Measurements from ENCODE around the gene MED10. TPM values are rescaled to one million over a fixed set of nuclear protein-coding genes. Genes with fewer than 3 reads are reported as not detected.
"Not testable (repeated sequence)": the region's sequence is repeated elsewhere in the genome, so short reads cannot be mapped to it uniquely, and the experiment has no call there.

Gene MED10
- polyA plus RNA-seq, 1 experiment: 36.6 TPM

DNA sequence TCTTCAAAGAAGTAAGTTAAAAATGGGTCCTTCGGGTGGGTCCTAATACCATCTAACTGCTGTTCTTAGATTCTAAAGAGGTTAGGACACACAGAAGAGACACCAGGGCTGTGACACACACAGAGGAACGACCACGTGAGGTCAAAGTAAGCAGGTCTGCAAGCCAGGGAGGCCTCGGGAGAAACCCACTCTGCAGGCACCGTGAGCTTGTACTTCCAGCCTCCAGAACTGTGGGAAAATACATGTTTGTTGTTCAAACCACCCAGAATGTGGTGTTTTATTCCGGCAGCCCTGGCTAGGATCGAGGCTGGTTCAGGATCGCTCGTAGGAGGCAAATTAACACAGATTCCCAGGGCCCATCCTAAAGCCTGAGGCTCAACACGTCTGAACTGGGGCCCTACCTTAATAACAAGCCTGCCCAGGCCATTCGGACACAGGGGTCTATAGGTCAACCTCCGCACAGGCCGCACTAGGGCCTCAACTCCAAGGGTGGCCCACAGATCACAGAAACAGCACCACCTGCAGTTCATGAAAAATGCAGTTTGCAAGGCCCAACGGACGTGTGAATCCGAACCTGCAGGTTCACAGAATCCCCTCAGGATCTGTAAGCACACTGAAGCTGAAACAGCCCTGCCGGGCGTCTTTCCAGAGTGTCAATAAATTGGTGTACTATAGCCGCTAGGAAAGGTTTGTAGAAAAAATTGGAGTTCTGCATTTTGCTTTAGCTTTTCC, 7.1 kb downstream of the MED10 start:
- no peak for DNase-seq (ENCODE audit: low read depth)
- Histone ChIP-seq H3K27me3 (ENCODE audit: control insufficient read depth, insufficient read depth, low read length) (no peaks in the 10 kb centered on the region), H3K36me3 (ENCODE audit: control insufficient read depth, insufficient read depth, low read length) (peaks cover 38% of the 10 kb centered on the region), H3K4me3 (ENCODE audit: low read depth, low read length) (no peak overlapping the region)
- TF ChIP-seq, protein P1, sequence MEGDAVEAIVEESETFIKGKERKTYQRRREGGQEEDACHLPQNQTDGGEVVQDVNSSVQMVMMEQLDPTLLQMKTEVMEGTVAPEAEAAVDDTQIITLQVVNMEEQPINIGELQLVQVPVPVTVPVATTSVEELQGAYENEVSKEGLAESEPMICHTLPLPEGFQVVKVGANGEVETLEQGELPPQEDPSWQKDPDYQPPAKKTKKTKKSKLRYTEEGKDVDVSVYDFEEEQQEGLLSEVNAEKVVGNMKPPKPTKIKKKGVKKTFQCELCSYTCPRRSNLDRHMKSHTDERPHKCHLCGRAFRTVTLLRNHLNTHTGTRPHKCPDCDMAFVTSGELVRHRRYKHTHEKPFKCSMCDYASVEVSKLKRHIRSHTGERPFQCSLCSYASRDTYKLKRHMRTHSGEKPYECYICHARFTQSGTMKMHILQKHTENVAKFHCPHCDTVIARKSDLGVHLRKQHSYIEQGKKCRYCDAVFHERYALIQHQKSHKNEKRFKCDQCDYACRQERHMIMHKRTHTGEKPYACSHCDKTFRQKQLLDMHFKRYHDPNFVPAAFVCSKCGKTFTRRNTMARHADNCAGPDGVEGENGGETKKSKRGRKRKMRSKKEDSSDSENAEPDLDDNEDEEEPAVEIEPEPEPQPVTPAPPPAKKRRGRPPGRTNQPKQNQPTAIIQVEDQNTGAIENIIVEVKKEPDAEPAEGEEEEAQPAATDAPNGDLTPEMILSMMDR (IDR thresholded peaks at IDR 0.05; ENCODE audit: insufficient read depth, low read depth, low read length): no peak
- POLR2A ChIA-PET: no interaction called here
- CTCF ChIA-PET: interaction anchor here (1.2 kb wide), 1 partner anchor 206 kb away, joined by 3 read pairs; no protein-coding TSS in a partner anchor

DNA sequence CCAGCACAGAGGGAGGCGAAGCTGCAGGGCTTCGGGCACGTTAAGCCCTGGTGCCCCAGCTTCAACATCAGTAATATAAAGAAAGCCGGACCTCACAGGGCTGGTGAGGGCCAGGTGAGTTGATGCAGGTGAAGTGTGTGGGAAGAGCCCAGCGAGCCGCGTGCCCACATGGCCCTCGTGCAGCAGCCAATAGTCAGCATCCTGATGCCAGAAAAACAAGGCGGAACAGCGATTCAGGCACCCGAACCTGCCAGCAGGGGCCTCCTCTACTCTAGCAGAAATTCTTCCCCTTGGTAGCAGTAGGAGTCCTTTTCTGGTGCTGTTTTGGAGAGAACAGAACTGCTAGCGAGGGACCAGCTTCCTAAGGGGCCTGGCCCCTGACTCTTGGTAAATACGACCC, 7.8 kb downstream of the MED10 start:
- H3K36me3 ChIP-seq (ENCODE audit: control insufficient read depth, insufficient read depth, low read length): peaks cover 34% of the 10 kb centered on the region
- ChIA-PET CTCF (interaction anchor here (1.2 kb wide), 1 partner anchor 207 kb away, joined by 3 read pairs; no protein-coding TSS in a partner anchor), POLR2A (no interaction called here)

DNA sequence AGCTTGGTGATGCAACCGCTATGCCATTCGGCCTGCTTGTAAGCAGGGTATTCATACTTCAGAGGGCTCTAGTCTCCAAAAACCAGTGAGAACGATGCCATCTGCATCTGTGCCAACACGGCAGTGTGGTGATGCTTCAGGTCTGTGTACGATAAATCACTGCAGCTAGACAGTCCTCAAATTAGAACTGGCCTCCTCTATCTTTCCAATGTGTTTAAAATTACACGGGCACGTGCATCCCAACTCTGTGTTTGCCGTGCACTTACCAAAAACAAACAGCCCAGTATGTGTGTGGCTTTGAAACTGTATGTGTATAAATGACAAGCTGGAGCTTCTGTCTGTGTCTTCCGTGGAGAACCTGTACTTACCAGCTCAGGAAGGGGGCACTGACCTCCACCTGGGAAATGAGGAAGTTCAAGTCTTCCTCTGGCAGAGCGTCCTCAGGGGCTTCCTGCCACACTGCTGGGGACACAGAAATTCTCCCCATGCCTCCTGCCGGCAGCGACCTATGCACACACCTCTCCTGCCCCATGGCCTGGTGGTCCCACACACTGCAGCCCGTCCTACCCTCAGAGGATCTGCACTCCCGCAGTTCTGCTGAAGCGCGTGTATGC, 12.3 kb downstream of the MED10 start:
- Histone ChIP-seq H3K27me3 (ENCODE audit: control insufficient read depth, insufficient read depth, low read length) (no peaks in the 10 kb centered on the region), H3K36me3 (ENCODE audit: control insufficient read depth, insufficient read depth, low read length) (peaks cover 12% of the 10 kb centered on the region), H3K4me3 (ENCODE audit: low read depth, low read length) (no peak overlapping the region)
- no peak for DNase-seq (ENCODE audit: low read depth)
- ChIA-PET CTCF (no interaction called here), POLR2A (no interaction called here)
- TF ChIP-seq, protein P1 (IDR thresholded peaks at IDR 0.05; ENCODE audit: insufficient read depth, low read depth, low read length): no peak

More for the DNA sequence above, 7.8 kb downstream of the MED10 start:
- Histone ChIP-seq H3K4me3 (ENCODE audit: low read depth, low read length) (no peak overlapping the region), H3K27me3 (ENCODE audit: control insufficient read depth, insufficient read depth, low read length) (no peaks in the 10 kb centered on the region)
- TF ChIP-seq, protein P1 (IDR thresholded peaks at IDR 0.05; ENCODE audit: insufficient read depth, low read depth, low read length): no peak
- DNase-seq (ENCODE audit: low read depth): no peak

DNA sequence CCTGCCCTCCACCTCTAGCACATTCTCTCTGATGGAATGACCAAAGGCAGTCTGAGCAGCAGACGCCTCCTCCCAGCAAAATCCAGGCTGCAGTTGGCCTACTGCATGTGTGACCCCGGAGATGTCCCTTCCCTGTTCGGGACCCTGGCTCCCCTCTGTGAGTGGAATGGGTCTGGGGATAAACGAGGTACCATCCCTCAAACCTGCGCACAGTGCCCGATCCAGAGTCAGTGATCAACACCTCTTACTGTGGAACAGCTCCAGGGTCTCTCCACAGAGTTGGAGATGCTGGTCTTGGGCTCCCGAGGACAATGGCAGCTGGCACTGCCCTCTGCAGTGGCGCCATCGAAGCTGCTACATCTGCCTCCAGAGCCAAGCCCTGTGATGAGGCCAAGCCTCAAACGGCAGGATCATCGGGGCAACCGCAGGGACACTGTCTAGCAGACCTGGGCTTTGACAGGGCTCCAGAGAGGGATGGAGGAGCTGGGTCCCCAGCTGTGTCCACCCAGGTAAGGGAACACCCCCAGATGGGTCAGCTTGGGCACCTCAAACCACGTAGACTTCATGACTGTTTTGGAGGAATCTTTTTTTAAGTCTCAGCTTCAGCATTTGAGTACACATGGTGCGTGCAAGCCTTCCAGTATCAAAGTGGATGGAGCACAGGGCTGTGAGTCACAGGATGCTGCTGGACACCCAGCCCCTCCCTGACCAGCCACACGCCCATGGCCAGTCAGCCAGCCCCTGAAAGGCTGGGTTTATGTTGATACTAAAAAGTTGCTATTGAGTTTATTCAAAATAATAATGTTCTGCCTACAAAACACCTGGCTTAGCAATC, 13.0 kb downstream of the MED10 start:
- TF ChIP-seq, protein P1 (IDR thresholded peaks at IDR 0.05; ENCODE audit: insufficient read depth, low read depth, low read length): no peak
- Histone ChIP-seq H3K36me3 (ENCODE audit: control insufficient read depth, insufficient read depth, low read length) (peaks cover 8% of the 10 kb centered on the region), H3K27me3 (ENCODE audit: control insufficient read depth, insufficient read depth, low read length) (no peaks in the 10 kb centered on the region), H3K4me3 (ENCODE audit: low read depth, low read length) (no peak overlapping the region)
- POLR2A ChIA-PET: no interaction called here
- CTCF ChIA-PET: no interaction called here
- DNase-seq (ENCODE audit: low read depth): no peak

DNA sequence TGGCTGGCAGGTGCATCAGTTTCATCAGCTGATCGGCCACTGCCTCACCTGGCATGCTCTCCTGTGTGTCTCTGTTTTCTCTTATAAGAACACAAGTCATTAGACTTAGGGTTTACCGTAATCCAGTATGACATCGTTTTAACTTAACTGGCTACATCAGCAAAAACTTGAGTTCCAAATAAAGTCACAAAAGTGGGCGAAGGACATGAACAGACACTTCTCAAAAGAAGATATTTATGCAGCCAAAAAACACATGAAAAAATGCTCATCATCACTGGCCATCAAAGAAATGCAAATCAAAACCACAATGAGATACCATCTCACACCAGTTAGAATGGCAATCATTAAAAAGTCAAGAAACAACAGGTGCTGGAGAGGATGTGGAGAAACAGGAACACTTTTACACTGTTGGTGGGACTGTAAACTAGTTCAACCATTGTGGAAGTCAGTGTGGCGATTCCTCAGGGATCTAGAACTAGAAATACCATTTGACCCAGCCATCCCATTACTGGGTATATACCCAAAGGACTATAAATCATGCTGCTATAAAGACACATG, 14.8 kb downstream of the MED10 start:
- H3K36me3 ChIP-seq (ENCODE audit: control insufficient read depth, insufficient read depth, low read length); DNase-seq (ENCODE audit: low read depth); H3K27me3 ChIP-seq (ENCODE audit: control insufficient read depth, insufficient read depth, low read length); CTCF ChIA-PET; H3K4me3 ChIP-seq (ENCODE audit: low read depth, low read length); POLR2A ChIA-PET: not testable (repeated sequence)
